Stimulated activated CD8-positive, alpha-beta memory T cell treated with anti-CD3 and anti-CD28 coated beads, Interleukin-12 subunit alpha, Interleukin-12 subunit beta, amount 100 ng/mL, for 24 hours (primary cell): Measurements from ENCODE around the gene LIX1L.
"Not testable (repeated sequence)": the region's sequence is repeated elsewhere in the genome, so short reads cannot be mapped to it uniquely, and the experiment has no call there.

Experiments used
- DNase-seq: peaks from one replicate; pipeline ENCODE4 v3.0.0-alpha.2; 2020; ENCODE audit errors: extremely low read depth

The LIX1L gene

DNA sequence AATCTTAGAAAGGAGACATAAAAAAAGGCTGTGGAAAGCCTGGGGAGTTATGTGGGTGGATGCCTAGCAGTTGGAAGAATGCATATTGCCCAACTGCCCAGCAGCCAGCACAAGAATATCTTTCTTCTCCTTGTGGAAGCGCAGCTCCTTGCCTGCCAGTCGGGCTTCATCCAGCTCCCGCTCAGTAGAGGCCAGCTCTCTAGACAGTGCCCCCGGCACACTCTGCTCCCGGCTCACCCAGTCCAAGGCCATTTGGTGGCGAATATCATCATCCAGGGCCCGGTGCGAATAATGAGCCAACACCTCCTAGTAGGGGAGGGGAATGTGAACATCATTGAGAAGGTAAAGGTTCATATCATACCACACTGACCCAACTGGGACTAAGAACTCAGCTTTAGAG is 21.6 kb downstream of the LIX1L start:
- DNase-seq: no peak

DNA sequence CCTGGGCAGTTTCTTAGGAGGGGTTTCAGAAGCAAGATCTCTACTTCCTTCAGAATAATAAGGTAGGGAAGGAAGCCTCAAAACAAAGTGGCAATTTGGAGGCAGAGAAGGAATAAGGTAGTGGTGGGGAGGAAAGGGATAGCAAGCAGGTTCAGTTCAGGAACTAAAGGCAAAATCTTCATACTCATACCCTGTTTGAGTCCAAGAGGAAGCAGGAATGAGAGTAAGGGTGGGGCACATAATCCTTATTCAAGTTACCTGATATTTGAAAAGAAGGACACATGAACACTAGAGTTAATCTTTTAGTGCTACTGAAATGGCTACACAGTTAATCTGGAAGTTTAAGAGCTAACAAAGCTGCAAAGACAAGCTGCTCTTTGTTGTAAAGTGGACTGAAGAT is 22.1 kb downstream of the LIX1L start:
- no peak for DNase-seq

DNA sequence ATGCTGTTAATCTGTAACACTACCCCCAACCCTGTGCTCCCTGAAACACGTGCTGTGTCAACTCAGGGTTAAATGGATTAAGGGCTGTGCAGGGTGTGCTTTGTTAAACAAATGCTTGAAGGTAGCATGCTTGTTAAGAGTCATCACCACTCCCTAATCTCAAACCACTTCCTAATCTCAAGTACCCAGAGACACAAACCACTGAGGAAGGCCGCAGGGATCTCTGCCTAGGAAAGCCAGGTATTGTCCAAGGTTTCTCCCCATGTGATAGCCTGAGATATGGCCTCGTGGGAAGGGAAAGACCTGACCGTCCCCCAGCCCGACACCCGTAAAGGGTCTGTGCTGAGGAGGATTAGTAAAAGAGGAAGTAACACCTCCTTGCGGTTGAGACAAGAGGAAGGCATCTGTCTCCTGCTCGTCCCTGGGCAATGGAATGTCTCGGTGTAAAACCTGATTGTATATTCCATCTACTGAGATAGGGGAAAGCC is 25.3 kb downstream of the LIX1L start:
- not testable (repeated sequence) for DNase-seq

DNA sequence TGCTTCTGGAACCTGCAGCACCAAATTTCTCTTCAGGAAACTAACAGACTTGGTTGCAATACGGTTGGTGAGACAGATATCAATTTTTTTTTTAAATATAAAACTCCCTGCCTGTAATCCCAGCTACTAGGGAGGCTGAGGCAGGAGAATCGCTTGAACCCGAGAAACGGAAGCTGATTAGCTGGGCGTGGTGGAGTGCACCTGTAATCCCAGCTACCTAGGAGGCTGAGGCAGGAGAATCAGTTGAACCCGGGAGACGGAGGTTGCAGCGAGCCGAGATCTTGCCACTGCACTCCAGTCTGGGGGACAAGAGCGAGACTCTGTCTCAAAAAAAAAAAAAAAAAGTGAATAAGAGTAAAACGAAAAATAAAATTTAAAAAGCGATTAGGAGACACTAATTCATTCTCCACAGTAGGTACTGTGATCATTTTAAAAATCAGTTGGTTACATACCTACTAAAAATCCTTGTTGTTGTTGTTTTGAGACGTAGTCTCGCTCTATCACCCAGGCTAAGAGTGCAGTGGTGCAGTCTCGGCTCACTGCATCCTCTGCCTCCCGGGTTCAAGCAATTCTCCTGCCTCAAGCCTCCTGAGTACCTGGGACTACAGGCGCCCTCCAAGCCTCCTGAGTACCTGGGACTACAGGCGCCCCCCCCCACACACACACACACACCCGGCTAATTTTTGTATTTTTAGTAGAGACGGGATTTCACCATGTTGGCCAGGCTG is 29.7 kb downstream of the LIX1L start:
- DNase-seq: no peak

DNA sequence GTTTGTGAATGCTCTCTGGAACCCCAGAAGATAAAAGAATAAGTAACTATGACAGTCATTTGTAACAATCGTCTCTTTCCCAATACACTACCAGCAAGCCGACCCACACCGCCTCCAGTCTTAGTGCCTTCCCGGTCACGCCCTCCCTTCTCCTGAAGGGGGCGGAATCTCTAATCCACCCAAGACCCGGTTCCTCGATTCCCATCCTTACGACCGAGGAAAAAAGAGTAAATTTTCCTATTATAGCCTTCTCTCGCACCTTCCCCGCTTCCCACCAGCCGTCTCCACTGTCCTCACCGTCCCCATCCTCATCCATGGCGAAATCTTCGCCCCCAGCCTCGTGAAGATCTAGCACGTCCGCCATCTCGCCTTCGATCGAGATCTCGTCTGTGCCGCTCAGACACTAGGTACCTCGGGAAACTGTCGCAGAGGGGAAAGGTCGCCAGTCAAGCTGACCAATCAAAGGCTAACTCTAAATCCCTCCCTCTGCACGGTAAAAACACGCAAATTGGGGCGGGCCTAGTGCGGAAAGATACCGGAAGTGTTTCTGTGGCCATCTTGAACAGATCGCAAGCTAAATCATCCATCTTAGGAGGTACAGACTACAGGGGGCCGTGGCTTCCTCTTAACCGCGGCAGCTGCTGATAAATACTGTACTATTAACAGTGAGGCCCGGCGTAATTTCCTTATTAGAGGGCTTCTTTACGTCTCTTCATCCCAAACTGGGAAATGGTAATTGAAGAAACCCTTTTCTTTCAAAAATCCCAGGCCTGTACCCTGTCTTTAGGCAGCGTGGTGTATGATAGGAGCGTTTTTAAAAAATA is 30.5 kb downstream of the LIX1L start, which contains the start of gene RBM8A:
Gene RBM8A, minus strand, starts transcription at position 422 of the 824 bp plus-strand sequence. Its CDS starts 58 bp downstream, at position 364.
- DNase-seq: peak; percentile 78

DNA sequence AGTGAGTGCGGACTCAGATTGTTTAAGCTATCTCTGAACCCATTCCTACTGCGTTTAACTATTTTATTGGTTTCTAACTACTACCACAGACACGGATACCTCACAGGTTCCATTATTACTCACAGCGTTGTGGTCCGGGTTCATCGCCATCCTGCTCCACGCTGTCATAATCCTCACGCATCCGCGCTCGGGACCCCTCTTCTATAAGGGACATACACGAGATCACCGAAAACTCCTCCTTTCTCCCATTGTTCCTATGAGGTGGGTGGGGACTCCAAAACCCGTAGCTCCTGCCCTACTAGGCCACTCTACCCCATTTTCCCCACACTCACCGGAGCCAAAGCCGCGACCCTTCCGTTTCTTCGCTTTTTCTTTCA is 31.1 kb downstream of the LIX1L start:
- DNase-seq: peak; percentile 19

DNA sequence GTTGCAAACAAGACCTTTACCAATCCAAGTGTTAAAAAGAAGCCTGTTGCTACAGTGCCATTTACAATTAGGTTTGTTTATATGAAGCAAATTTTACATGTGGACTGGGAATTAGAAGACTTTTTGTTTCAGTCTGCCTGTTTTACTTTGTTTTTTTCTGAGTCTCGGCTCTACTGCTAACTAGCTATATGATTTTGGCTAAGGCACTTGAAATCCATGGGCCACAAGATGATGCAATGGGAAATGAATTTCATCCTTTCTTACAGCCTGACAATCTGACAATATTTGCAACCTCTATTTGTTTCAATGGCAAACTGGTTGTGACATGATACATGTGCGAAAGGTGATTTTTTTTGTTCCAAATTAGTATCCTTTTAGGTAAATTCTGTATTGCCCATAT is 35.6 kb downstream of the LIX1L start:
- DNase-seq: no peak

DNA sequence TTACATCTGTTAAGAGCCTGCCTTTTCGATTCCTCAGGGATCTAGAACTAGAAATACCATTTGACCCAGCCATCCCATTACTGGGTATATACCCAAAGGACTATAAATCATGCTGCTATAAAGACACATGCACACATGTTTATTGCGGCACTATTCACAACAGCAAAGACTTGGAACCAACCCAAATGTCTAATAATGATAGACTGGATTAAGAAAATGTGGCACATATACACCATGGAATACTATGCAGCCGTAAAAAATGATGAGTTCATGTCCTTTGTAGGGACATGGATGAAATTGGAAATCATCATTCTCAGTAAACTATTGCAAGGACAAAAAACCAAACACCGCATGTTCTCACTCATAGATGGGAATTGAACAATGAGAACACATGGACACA is 37.5 kb downstream of the LIX1L start:
- DNase-seq: not testable (repeated sequence)

DNA sequence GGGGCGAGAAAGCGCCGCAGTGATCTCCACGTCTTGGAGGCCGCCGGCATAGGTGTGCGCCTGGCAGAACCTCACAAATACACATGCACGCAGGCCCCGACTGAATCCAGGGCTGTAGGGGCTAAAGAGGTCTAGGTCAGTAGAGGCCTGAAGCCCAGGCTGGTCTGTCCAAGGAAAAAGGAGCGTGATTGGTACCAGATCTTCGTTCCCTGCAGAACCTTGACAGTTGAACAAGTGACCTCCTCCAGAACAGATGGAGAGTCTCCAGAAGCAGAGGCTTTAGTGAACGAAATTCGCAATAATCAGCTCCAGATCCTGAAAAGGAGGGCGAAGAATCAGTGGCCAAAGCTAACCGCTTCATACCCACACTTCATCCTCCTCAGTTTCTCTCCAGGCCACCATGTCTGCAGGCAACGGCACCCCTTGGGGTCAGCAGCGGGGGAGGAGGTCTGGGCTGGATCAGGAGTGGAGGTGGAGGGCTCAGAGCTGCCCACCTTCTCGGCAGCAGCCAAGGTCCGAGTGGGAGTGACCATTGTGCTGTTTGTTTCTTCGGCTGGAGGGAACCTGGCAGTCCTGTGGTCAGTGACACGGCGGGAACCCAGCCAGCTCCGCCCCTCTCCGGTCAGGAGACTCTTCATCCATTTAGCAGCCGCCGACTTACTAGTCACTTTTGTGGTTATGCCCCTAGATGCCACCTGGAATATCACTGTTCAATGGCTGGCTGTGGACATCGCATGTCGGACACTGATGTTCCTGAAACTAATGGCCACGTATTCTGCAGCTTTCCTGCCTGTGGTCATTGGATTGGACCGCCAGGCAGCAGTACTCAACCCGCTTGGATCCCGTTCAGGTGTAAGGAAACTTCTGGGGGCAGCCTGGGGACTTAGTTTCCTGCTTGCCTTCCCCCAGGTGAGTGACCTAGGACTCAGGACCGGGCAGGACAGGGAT is 38.6 kb downstream of the LIX1L start:
- DNase-seq: no peak

DNA sequence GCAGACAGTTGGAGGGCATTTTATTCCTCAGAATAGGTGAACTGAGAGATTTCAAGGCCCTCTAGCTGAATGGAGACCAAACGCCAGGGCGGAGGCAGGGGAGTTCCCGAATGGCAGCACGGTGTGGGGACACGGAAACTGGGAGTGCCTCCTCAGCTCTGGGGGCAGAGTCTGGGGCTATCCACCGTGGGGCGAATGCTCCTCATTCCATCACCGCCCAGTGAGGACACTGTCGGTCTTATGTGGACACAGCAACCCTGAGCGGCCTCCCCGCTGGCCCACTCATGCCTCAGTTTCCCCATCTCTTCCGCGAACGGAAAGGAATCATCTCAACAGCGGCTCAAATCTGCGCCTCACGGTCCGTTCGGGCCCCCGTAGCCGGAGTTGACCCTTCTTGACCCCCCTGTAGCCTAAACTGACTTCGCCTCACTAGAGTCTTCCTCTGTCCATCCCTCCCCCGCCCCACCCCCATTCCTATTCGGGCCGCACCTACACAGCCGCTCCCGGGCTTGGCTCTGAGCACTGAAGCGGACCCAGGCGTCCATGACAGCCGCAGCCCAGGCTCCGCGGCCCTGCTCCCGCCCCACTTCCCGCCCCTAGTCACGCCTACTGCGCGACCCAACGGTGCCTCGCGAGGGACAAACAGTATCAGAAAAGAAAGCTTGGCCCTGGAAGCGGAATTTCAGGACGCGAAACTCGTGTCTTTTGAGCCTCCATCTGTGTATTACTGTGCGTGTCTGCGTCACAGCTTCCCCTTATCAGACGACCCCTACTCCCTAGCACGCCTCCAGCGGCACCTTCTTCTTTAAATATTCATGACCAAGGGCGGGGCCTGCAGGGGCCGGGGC is 39.4 kb downstream of the LIX1L start, which contains the start of gene PEX11B:
Gene PEX11B, minus strand, starts transcription at position 574 of the 848 bp plus-strand sequence. Its CDS starts 29 bp downstream, at position 545.
- DNase-seq: peak; percentile 82

DNA sequence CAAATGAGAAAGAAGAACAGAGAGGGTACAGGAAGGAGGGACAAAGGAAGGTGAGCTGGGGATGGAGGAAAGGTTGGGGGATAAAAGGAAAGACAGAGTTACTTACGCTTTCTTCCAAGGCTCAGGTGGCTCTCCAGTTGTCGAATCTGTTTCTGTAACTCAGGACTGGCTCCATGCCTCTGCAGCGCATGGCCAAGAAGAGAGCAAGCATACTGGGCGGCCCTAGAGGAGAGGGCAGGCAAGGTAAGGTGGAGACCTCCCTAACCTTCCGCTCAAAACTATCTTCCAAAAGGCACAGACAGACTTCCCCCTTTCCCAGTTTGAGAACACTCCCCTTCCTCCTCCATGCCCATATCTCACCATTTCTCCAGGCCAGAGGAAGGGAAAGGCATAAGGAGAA is 40.2 kb downstream of the LIX1L start:
- no peak for DNase-seq

DNA sequence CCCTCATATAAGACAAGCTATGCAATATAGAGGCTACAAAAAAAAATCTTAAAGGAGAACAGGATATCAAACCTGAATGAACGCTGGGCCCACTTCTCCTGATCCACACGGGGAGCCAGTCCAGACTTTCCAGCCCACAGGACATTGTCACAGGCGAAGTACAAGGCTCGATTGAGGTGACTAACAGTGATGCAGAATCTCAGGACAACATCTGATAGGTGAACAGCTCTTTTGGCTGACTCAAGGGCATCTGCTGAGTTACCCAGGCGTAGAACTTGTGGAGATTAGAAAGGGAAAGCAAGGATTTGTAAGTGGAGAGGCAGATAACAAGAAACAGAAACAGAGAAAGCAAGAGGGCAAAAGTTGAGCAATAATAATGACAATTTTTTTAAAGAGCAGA is 41.1 kb downstream of the LIX1L start:
- no peak for DNase-seq

DNA sequence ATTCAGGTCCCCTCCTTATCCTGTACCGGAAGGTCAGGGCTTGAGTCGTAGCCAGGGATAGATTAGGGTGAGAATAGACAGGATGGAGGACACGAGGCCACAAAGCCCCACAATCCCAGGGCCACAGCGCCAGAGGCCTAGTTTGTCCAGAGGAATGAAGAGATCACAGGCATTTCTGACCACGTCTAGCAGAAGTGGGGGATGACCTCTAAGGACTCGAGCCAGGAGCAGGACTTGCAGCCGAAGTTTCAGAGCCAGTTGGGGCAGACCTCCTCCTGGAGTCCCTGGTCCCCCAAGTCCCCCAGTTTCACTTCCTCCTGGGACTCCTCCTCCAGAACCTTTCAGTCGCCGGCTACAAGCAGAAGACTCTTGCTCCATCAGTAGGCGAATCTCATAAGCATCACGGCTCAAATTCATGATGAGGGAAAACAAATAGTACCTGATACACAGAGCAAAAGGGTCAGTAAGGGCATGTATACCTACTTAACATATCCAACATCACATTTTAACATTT is 45.6 kb downstream of the LIX1L start:
- no peak for DNase-seq

DNA sequence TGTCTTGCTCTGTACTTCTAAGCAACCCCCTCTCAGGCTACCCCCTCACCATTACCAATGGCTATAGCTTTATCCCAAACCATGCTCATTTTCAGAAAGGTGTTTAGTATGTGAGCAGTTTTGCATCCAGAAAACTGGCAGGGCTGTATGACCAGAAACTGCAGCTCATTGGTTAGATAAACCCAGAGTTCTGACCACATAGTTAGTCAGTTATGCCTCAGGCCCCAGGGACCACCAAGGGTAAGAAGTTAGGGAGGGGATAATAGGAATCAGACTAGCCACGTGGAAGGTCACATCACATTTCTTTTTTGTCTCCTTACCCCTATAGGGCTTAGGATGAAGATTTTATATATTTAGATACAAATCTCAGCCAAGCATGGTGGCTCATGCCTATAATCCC is 49.2 kb downstream of the LIX1L start:
- DNase-seq: no peak

DNA sequence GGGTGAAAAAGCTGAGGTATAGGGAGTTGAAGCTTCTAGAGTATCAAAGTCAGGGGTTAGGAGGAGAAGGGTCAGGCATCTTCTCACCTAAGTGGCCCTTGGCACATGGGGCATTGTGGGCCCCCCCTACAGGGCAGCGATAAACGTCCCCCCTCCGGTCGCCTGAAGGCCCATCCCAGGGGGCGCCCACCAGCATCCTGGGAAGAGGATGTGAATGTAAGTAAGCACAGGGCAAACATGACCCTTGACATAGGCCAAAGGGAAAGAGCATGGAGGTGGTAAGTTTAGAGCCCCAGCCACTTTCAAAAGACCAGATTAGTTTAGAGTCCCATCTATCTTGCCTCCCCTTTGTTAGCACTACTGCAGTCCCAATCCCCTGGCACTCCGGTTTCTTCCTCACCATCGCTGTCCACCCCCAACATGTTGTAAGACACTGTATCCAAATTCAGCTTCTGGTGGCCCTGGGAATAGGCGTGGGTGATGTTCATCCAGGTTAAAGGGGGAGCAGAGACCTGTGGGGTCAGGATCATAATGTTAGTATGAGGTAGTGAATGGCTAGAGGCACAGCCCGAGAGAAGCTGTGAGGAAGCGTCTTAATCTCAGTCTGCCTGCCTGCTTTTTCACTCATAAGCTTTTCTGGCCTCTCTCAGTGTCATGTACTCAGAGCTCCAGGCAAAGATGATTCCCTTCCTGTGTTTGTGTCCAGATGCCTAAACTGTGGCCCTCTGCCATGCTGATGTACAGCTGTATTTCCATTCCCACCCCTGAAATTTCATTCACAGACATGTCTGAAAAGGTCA is 50.7 kb downstream of the LIX1L start:
- DNase-seq: no peak

DNA sequence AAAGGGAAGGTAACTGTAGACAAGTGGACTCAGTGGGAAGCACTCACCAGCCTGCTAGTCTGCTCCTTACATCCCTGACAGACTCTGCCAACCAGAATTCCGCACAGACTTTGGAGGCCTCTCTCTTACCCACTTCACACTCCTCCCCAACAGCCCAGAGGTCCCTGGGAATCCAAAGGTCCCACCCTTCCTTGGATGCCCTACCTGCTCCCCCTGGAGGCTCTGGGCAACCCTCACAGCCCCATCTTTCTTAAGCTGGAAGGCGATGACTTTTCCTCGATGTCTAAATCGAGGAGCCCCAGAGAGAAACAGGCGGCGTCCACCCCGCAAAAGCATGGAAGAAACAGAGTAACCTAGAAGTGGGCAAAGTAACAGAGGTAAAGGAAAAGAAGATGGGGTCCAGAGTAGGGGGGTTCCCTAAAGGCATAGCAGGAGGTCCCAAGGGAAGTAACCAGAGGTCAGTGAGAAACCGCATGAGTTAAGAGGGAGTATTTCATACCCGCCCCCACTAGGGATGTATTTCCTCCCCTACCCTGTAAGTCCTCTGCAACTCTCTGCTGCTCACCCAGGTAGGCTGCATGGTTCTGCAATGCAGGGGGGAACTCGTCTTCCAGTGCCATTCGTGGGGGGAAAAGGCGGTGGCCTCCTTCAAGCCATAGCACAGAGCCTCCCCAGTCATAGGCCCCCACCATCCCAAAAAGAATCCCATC is 56.4 kb downstream of the LIX1L start:
- no peak for DNase-seq

DNA sequence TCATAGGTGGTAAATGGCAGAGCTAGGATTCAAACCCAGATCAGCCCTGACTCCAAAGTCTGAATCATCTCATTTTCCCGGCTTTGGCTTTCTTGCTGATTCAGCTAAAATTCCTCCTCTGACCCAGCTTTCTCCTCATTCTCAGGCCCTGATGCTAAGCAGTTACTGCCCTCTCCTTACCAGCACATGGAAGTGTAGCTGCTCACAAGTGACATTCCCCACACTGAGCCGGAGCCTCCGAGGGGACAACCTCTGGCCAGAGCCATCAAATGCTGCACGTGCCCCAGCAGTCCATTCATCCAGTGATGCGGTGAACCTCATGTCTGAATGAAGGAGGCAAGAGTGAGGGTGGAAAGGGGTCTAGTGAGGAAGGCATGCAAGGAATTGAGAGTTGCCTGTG is 59.1 kb downstream of the LIX1L start:
- DNase-seq: no peak

DNA sequence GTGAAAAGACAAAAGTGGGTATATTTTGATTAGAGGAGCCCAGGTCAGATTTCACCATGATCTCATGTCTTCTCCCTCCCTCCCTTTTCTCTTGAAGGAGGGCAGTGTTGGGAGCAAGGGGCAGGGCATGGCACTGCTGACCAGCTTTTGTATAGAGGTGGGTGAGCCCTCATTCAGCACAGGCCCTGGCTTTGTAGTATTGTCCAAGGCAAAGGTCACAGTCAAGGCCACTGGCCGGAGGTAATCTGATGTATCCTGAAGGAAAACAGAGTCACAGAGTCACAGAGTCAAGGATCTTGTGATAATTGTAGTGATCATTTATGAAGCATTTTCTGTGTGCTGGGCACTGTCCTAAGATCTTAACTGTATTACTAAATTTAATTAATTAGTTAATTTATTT is 59.8 kb downstream of the LIX1L start:
- DNase-seq: no peak

DNA sequence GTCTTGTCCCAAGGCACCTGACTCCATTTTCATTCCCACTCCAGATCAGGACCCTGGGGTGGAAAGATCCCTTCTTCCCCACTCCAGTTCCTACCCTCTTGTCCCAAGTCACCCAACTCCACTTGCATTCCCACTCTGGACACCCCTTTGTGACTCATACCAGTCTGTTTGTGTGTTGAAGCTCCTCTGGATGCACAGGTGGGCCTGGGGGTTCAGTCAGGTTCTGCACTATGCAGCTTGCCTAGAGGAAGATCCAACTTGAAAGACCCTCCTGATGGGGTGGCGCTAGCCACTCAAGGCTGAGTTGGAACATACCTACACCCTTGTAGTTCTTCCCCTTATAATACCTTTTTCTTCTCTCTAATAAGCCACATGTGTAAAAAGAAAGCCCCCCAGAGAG is 62.3 kb downstream of the LIX1L start:
- DNase-seq: no peak
